ENCODE results near the gene TRAM2.

Gene TRAM2

GRCh38 chr6:52576054-52576391 is 837 bp downstream of the TRAM2 start:
- Histone ChIP-seq H3K36me3 (ENCODE audit: control insufficient read depth in 4 of 4, insufficient read depth in 4 of 4, low read length in 3 of 4) (peaks cover 0 to 5% (median 0%) of the 10 kb centered on the region in 4 experiments), H3K27ac (ENCODE audit: insufficient read depth in 1 of 2, low read depth in 1 of 2, low read length in 2 of 2, poor library complexity in 1 of 2, severe bottlenecking in 2 of 2) (no peak overlapping the region), H3K27me3 (replicated peaks in 2 of 5; ENCODE audit: control insufficient read depth in 4 of 5, insufficient read depth in 5 of 5, low read length in 4 of 5) (no peaks in the 10 kb centered on the region), H3K4me3 (ENCODE audit: control insufficient read depth in 1 of 7, extremely low read depth in 1 of 7, insufficient read depth in 4 of 7, low read depth in 2 of 7, low read length in 6 of 7) (peak overlapping the region in 6 of 7 experiments; percentile 70 to 82 (median 77)), H3K9me3 (ENCODE audit: control extremely low read depth in 1 of 5, control insufficient read depth in 4 of 5, insufficient read depth in 2 of 5, low read depth in 1 of 5, low read length in 4 of 5) (no peaks in the 10 kb centered on the region), H3K4me1 (ENCODE audit: control extremely low read depth in 1 of 4, control insufficient read depth in 4 of 4, insufficient read depth in 4 of 4, low read length in 3 of 4) (peaks cover 10 to 52% (median 36%) of the 10 kb centered on the region in 4 experiments)
- WGBS (ENCODE audit: insufficient coverage): 74% methylated on average over 8 of the region's 8 CpGs
- ChIA-PET POLR2A (interaction anchor here (0.6 kb wide), 1 partner anchor 256 kb away, joined by 3 read pairs; no protein-coding TSS in a partner anchor), CTCF (interaction anchor here (0.8 to 3.0 kb wide), 11 partner anchors 10 to 174 kb away, joined by 3 to 23 read pairs (median 3); partner anchors contain the start of gene EFHC1)
- no peak for DNase-seq

DNA sequence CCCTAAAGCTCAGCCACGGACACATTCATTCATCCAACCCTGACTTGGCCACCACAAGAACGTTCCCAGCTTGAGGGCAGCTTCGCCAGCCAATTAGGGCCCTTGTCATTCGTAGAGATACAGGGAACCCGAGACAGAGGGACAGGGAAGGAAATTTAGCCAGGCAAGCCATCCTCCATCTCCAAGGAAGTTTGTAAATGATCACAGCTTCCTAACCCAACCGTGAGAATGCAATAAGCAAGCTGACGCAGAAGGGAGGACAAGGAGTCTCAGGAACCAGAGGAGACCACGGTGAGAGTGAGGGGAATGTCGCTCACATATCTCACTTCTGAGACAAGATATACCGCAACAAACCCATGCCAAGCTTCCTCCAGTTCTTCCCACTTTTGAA is 1.4 kb downstream of the TRAM2 start:
- DNase-seq: no peak
- H3K9me3 ChIP-seq (ENCODE audit: control extremely low read depth in 1 of 5, control insufficient read depth in 4 of 5, insufficient read depth in 2 of 5, low read depth in 1 of 5, low read length in 4 of 5): no peaks in the 10 kb centered on the region
- peaks cover 0 to 5% (median 0%) of the 10 kb centered on the region in 4 experiments for H3K36me3 ChIP-seq (ENCODE audit: control insufficient read depth in 4 of 4, insufficient read depth in 4 of 4, low read length in 3 of 4)
- H3K27me3 ChIP-seq (replicated peaks in 2 of 5; ENCODE audit: control insufficient read depth in 4 of 5, insufficient read depth in 5 of 5, low read length in 4 of 5): no peaks in the 10 kb centered on the region
- POLR2A ChIA-PET: no interaction called here
- H3K4me1 ChIP-seq (ENCODE audit: control extremely low read depth in 1 of 4, control insufficient read depth in 4 of 4, insufficient read depth in 4 of 4, low read length in 3 of 4): peaks cover 10 to 52% (median 36%) of the 10 kb centered on the region in 4 experiments
- 92% methylated on average over 9 of the region's 10 CpGs for WGBS (ENCODE audit: insufficient coverage)
- H3K27ac ChIP-seq (ENCODE audit: insufficient read depth in 1 of 2, low read depth in 1 of 2, low read length in 2 of 2, poor library complexity in 1 of 2, severe bottlenecking in 2 of 2): no peak overlapping the region
- CTCF ChIA-PET: interaction anchor here (0.8 to 3.0 kb wide), 10 partner anchors 9 to 173 kb away, joined by 3 to 23 read pairs (median 3); partner anchors contain the start of gene EFHC1
- H3K4me3 ChIP-seq (ENCODE audit: control insufficient read depth in 1 of 7, extremely low read depth in 1 of 7, insufficient read depth in 4 of 7, low read depth in 2 of 7, low read length in 6 of 7): peak overlapping the region in 4 of 7 experiments; percentile 73 to 82 (median 78)

- Histone ChIP-seq H3K27ac (ENCODE audit: insufficient read depth in 1 of 2, low read depth in 1 of 2, low read length in 2 of 2, poor library complexity in 1 of 2, severe bottlenecking in 2 of 2) (peak overlapping the region in 1 of 2 experiments; percentile 29), H3K4me1 (ENCODE audit: control extremely low read depth in 1 of 4, control insufficient read depth in 4 of 4, insufficient read depth in 4 of 4, low read length in 3 of 4) (peaks cover 10 to 52% (median 36%) of the 10 kb centered on the region in 4 experiments), H3K4me3 (ENCODE audit: control insufficient read depth in 1 of 7, extremely low read depth in 1 of 7, insufficient read depth in 4 of 7, low read depth in 2 of 7, low read length in 6 of 7) (peak overlapping the region in 2 of 7 experiments; percentile 82), H3K27me3 (replicated peaks in 2 of 5; ENCODE audit: control insufficient read depth in 4 of 5, insufficient read depth in 5 of 5, low read length in 4 of 5) (no peaks in the 10 kb centered on the region), H3K36me3 (ENCODE audit: control insufficient read depth in 4 of 4, insufficient read depth in 4 of 4, low read length in 3 of 4) (peaks cover 0 to 5% (median 0%) of the 10 kb centered on the region in 4 experiments), H3K9me3 (ENCODE audit: control extremely low read depth in 1 of 5, control insufficient read depth in 4 of 5, insufficient read depth in 2 of 5, low read depth in 1 of 5, low read length in 4 of 5) (no peaks in the 10 kb centered on the region)
- DNase-seq: peak; percentile 63 to 90 (median 87)
- WGBS (ENCODE audit: insufficient coverage): 31% methylated on average over 8 of the region's 13 CpGs
- CTCF ChIA-PET: interaction anchor here (0.8 to 3.0 kb wide), 7 partner anchors 9 to 160 kb away, joined by 3 to 23 read pairs (median 3); partner anchors contain the start of gene EFHC1
- POLR2A ChIA-PET: no interaction called here
Observed at GRCh38 chr6:52574709-52575501, 2.0 kb downstream of the TRAM2 start.

- peaks cover 0 to 5% (median 0%) of the 10 kb centered on the region in 4 experiments for H3K36me3 ChIP-seq (ENCODE audit: control insufficient read depth in 4 of 4, insufficient read depth in 4 of 4, low read length in 3 of 4)
- DNase-seq: no peak
- no peaks in the 10 kb centered on the region for H3K27me3 ChIP-seq (replicated peaks in 2 of 5; ENCODE audit: control insufficient read depth in 4 of 5, insufficient read depth in 5 of 5, low read length in 4 of 5)
- ChIA-PET POLR2A (no interaction called here), CTCF (interaction anchor here (0.8 to 1.3 kb wide), 2 partner anchors 25 to 50 kb away, joined by 3 read pairs; no protein-coding TSS in a partner anchor)
- H3K27ac ChIP-seq (ENCODE audit: insufficient read depth in 1 of 2, low read depth in 1 of 2, low read length in 2 of 2, poor library complexity in 1 of 2, severe bottlenecking in 2 of 2): no peak overlapping the region
- WGBS (ENCODE audit: insufficient coverage): 100% methylated on average over 1 of the region's 2 CpGs
- no peaks in the 10 kb centered on the region for H3K9me3 ChIP-seq (ENCODE audit: control extremely low read depth in 1 of 5, control insufficient read depth in 4 of 5, insufficient read depth in 2 of 5, low read depth in 1 of 5, low read length in 4 of 5)
- peaks cover 10 to 51% (median 35%) of the 10 kb centered on the region in 4 experiments for H3K4me1 ChIP-seq (ENCODE audit: control extremely low read depth in 1 of 4, control insufficient read depth in 4 of 4, insufficient read depth in 4 of 4, low read length in 3 of 4)
- no peak overlapping the region for H3K4me3 ChIP-seq (ENCODE audit: control insufficient read depth in 1 of 7, extremely low read depth in 1 of 7, insufficient read depth in 4 of 7, low read depth in 2 of 7, low read length in 6 of 7)
Observed at GRCh38 chr6:52573295-52573694, 3.6 kb downstream of the TRAM2 start.

GRCh38 chr6:52572536-52572935 is 4.3 kb downstream of the TRAM2 start:
- CTCF ChIA-PET: interaction anchor here (1.3 kb wide), 1 partner anchor 26 kb away, joined by 3 read pairs; no protein-coding TSS in a partner anchor
- WGBS (ENCODE audit: insufficient coverage): 100% methylated on average over 3 of the region's 4 CpGs

DNA sequence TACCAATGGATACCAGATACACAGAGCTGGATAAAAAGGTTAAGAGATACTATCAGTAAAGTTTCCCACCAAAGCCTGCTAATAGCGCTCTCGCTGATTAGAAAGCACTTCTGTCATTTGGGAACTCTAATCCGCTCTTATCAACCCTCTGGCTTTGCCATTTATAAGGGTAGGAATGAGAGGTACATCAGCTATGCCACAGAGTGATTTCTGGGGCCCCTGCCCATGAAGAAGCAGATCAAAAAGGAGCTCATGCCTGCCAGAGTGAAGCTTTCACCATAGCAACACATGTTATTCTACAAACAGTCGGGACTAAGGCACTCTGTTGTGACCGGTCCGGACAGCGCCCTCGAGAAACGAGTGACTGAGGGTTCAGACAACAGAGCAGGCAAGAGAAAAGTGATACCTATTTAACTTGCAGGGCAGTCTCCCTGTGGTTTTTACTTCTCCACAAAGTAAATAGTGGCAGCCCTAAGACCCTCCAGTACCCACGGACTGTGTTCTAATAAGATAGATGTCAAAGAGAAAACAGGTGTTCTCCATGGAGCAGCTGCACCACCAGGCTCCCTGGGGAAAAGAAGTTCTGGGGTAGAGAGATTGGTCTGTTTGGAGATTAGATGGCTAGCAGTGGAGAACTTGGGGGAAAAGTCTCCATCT is 5.6 kb downstream of the TRAM2 start:
- no peak overlapping the region for H3K27ac ChIP-seq (ENCODE audit: insufficient read depth in 1 of 2, low read depth in 1 of 2, low read length in 2 of 2, poor library complexity in 1 of 2, severe bottlenecking in 2 of 2)
- no peak overlapping the region for H3K4me3 ChIP-seq (ENCODE audit: control insufficient read depth in 1 of 7, extremely low read depth in 1 of 7, insufficient read depth in 4 of 7, low read depth in 2 of 7, low read length in 6 of 7)
- peaks cover 0 to 5% (median 0%) of the 10 kb centered on the region in 4 experiments for H3K36me3 ChIP-seq (ENCODE audit: control insufficient read depth in 4 of 4, insufficient read depth in 4 of 4, low read length in 3 of 4)
- no peaks in the 10 kb centered on the region for H3K27me3 ChIP-seq (replicated peaks in 2 of 5; ENCODE audit: control insufficient read depth in 4 of 5, insufficient read depth in 5 of 5, low read length in 4 of 5)
- WGBS (ENCODE audit: insufficient coverage): 97% methylated on average over 10 of the region's 10 CpGs
- no peak for DNase-seq
- no peaks in the 10 kb centered on the region for H3K9me3 ChIP-seq (ENCODE audit: control extremely low read depth in 1 of 5, control insufficient read depth in 4 of 5, insufficient read depth in 2 of 5, low read depth in 1 of 5, low read length in 4 of 5)
- peaks cover 8 to 42% (median 31%) of the 10 kb centered on the region in 4 experiments for H3K4me1 ChIP-seq (ENCODE audit: control extremely low read depth in 1 of 4, control insufficient read depth in 4 of 4, insufficient read depth in 4 of 4, low read length in 3 of 4)
- ChIA-PET POLR2A (no interaction called here), CTCF (interaction anchor here (1.2 to 1.6 kb wide), 3 partner anchors 24 to 155 kb away, joined by 3 to 4 read pairs (median 3); no protein-coding TSS in a partner anchor)

More at GRCh38 chr6:52572536-52572935, 4.3 kb downstream of the TRAM2 start:
- no peaks in the 10 kb centered on the region for H3K9me3 ChIP-seq (ENCODE audit: control extremely low read depth in 1 of 5, control insufficient read depth in 4 of 5, insufficient read depth in 2 of 5, low read depth in 1 of 5, low read length in 4 of 5)
- H3K27me3 ChIP-seq (replicated peaks in 2 of 5; ENCODE audit: control insufficient read depth in 4 of 5, insufficient read depth in 5 of 5, low read length in 4 of 5): no peaks in the 10 kb centered on the region
- peaks cover 0 to 5% (median 0%) of the 10 kb centered on the region in 4 experiments for H3K36me3 ChIP-seq (ENCODE audit: control insufficient read depth in 4 of 4, insufficient read depth in 4 of 4, low read length in 3 of 4)
- H3K27ac ChIP-seq (ENCODE audit: insufficient read depth in 1 of 2, low read depth in 1 of 2, low read length in 2 of 2, poor library complexity in 1 of 2, severe bottlenecking in 2 of 2): no peak overlapping the region
- H3K4me1 ChIP-seq (ENCODE audit: control extremely low read depth in 1 of 4, control insufficient read depth in 4 of 4, insufficient read depth in 4 of 4, low read length in 3 of 4): peaks cover 8 to 43% (median 29%) of the 10 kb centered on the region in 4 experiments
- DNase-seq: no peak
- H3K4me3 ChIP-seq (ENCODE audit: control insufficient read depth in 1 of 7, extremely low read depth in 1 of 7, insufficient read depth in 4 of 7, low read depth in 2 of 7, low read length in 6 of 7): no peak overlapping the region
- POLR2A ChIA-PET: no interaction called here

All from common myeloid progenitor, CD34-positive (primary cell).